Measurements from ENCODE around the gene PPP1R13B.

PPP1R13B gene

DNA sequence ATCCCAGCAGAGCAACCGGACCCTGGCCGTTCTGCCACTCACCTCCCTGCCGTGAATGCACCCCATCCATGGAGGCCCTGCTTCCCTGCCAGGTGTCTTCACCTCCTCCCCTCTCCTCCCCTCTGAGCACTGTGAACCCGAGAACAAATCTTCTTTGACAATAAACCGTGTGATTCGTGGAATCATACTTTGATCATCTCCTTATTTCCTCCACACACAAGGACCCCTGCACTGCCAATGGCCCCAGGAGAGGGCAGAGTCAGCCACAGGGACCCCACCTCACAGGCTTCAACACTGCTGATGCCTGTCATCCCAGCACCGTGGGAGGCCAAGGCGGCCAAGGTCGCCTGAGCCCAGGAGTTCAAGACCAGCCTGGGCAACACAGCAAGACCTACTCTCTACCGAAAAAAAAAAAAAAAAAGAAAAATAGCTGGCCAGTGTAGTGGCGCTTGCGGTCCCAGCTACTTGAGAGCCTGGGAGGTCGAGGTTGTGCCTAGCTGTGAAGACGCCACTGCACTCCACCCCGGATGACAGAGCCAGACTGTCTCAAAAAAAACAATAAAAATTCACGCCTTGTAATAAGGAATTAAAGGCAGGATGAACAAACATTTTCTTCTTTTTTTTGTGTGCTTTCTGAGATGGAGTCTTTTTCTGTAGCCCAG, 133.2 kb downstream of the PPP1R13B start:
- TF ChIP-seq CTCF (IDR thresholded peaks at IDR 0.05; ENCODE audit: low read depth, low read length): no peak
- DNase-seq (ENCODE audit: extremely low read depth, low read depth): no peak

DNA sequence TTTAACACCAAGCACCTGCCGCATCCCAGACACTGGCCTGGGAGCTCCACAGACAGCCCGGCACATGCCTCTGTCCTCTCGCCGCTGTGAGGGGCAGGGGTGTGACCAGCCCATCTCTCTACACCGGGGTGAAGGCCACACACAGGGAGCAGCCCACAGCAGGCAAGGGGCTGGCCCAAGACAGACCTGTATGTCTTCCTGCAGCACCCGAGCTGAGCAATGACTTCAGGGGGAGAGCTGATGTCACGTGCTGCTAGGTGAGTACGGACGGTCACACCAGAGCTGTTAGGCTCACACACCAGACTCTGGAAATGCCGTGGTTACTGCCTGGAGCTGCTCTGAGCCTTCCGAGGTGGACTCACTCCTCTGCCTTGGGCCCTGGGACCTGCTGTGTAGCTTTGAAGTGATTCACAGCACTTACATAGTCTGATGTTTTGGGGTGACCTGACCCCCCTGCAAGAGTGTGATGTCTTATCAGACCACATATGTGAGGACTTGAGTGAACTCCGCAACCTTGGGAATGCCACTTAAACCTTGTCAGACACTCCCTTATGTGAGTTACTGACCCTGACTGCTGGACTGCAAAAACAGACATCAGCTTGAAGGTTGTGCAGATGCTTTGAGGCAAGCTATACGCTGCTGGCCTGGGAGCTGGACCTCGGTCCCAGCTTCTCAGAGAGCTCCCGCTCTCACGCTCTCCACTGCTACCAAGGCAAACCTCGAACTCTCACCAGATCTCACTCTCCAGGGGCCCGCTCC, 133.9 kb downstream of the PPP1R13B start:
- no peak for DNase-seq (ENCODE audit: extremely low read depth, low read depth)
- TF ChIP-seq CTCF (IDR thresholded peaks at IDR 0.05; ENCODE audit: low read depth, low read length): no peak

DNA sequence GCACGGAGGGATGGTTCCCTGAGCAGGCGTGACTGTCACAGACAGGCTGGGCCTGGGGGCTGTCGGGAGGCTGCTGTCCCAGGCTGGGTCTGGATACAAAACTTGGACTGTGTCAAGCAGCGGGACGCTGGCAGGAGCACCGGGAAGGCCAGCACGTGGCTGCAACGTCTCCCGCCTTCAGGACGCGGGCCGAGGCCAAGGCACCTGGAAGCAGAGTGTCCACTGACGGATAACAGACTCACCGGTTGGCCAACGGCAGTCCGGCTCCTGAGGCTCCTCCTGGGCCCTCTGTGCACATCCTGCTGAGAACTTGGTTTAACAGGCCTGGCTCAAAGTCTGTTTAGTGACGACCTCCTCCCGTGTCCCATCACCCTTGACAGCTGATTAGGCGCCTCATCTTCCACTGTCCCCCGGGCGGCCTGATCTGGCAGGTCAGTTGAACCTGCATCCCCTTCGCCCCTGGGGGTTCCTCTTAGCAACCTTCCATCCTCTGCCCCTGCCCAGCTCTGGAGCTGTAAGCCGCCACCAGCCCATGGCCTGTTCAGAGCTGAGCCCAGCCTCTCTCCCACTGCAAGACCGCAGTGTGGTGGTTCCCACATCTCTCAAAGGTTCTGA, 134.6 kb downstream of the PPP1R13B start:
- TF ChIP-seq CTCF (IDR thresholded peaks at IDR 0.05; ENCODE audit: low read depth, low read length): no peak
- no peak for DNase-seq (ENCODE audit: extremely low read depth, low read depth)

- no peak for DNase-seq (ENCODE audit: extremely low read depth, low read depth)
- no peak for TF ChIP-seq CTCF (IDR thresholded peaks at IDR 0.05; ENCODE audit: low read depth, low read length)
Observed at GRCh38 chr14:103711516-103712431, 135.6 kb downstream of the PPP1R13B start.

GRCh38 chr14:103710771-103711377, 136.5 kb downstream of the PPP1R13B start:
- DNase-seq (ENCODE audit: extremely low read depth, low read depth): no peak
- no peak for TF ChIP-seq CTCF (IDR thresholded peaks at IDR 0.05; ENCODE audit: low read depth, low read length)

DNA sequence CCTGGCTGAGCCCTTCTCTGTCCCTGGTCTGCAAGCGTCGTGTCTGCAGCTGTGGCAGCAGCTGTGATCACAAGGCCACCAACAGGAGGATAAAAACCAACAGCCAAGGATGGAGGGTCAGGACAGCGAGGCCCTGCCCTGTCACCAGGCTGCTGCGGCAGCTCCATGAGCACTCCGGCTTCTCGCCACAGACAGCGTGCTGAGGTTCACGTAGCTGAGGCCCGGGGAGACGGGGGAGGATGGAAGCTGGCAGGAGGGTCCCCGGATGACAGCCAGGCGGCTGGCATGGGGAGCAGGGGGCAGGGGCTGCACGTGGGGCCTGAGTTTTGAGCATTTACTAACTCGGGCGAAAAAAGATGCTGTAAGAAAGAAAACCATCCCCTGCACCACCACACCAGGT, 137.6 kb downstream of the PPP1R13B start:
- no peak for DNase-seq (ENCODE audit: extremely low read depth, low read depth)
- no peak for TF ChIP-seq CTCF (IDR thresholded peaks at IDR 0.05; ENCODE audit: low read depth, low read length)
